Measurements from ENCODE around the gene USP25. TPM values are rescaled to one million over a fixed set of nuclear protein-coding genes. Genes with fewer than 3 reads are reported as not detected.

Gene USP25
- 10 to 100 TPM; 28.3 to 31.1 (median 28.4) TPM for total RNA-seq

- no peaks in the 10 kb centered on the region for H3K9me3 Mint-ChIP-seq
- H3K4me1 Mint-ChIP-seq (ENCODE audit: low read depth) = peaks cover 28% of the 10 kb centered on the region
- peaks cover 3% of the 10 kb centered on the region for H3K27me3 Mint-ChIP-seq (ENCODE audit: low read depth)
- DNase-seq = peak; percentile 90
- peak within 1 kb of the TSS; percentile 93 for H3K4me3 Mint-ChIP-seq
- peak; percentile 81 to 83 for ATAC-seq
- no peaks in the 10 kb centered on the region for H3K36me3 Mint-ChIP-seq (ENCODE audit: insufficient read depth)
Observed at GRCh38 chr21:15729674-15730483, at the start of gene USP25. TSS of gene USP25 (plus strand) at chr21:15729982. CDS start at chr21:15730394, 412 bp downstream.

DNA sequence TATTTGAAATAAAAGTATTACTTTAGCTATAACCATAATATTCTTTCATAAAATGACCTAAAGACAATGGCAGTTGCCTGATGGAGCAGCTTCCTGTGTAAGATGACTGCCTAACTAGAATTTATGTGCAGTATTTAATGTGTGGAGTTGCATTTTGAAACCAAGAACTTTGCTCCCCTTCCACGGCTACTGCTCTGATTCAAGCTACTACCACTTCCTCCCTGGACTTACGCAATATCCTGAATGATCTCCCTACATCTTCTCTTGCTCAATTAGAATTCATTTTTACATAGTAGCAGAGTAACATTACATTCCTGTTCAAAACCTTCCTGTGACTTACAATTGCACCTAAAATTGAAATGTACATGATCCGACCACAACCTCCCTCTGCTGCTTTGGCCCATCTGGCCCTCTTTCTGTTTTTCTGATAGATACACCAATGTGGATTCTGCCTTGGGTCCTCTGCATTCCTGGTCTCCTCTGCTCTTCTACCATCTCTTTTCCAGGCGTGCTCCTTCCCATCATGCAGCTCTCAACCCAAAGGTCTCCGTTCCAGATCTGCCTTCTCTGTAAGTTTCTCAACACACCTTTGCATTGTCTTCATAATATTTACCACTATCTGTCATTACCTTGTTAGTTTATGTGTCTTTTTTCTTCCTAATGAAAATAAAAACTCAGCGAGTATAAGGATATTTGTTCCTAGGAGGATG, 47.4 kb upstream of the USP25 start:
- DNase-seq = no peak

DNA sequence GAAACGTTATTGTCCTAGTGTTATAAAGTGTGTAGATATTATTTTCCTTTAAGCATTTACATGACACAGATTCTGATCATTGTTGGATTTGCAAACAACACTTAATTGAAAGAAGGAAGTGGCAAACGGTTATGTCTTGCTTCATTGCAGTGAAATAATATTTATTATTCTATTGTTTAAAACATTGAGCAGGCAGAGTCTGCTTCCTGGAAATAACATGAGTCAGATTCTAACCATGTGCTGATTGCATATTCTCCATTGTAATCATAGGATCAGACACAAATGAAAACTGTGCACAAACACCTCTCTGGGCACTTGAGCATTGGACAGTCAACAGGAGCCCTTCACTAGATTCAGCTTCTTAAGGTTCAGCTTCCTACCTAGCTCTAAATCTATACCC, 46.8 kb upstream of the USP25 start:
- Mint-ChIP-seq H3K4me1 (ENCODE audit: low read depth) (peaks cover 5% of the 10 kb centered on the region), H3K36me3 (ENCODE audit: insufficient read depth) (no peaks in the 10 kb centered on the region), H3K27me3 (ENCODE audit: low read depth) (peaks cover 7% of the 10 kb centered on the region), H3K9me3 (no peaks in the 10 kb centered on the region), H3K4me3 (no peak overlapping the region)
- no peak for ATAC-seq
- DNase-seq = no peak

More for the DNA sequence above, 47.4 kb upstream of the USP25 start:
- ATAC-seq = no peak
- H3K36me3 Mint-ChIP-seq (ENCODE audit: insufficient read depth) = no peaks in the 10 kb centered on the region
- H3K4me1 Mint-ChIP-seq (ENCODE audit: low read depth) = peaks cover 5% of the 10 kb centered on the region
- peaks cover 10% of the 10 kb centered on the region for H3K27me3 Mint-ChIP-seq (ENCODE audit: low read depth)
- H3K9me3 Mint-ChIP-seq = no peaks in the 10 kb centered on the region
- H3K4me3 Mint-ChIP-seq = no peak overlapping the region

DNA sequence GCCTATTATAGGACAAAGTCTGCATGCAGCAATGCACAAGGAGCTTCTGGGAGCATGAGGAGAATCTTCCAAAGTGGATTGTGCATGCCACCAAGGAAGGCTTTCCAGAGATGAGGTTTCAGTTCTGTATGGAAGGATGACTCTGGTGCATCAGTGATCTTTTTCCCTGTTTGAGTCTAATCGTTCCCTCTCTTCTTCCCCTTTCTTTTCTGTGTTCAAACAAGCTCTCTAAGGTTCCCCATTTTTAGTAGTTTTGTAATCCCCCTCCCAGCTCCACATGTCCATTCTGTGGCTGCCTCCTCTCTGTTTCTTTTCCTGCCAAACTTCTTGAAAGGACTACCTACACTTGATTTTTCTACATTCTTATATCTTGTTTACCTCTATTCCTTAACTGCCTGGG, 43.3 kb upstream of the USP25 start:
- no peak overlapping the region for H3K4me3 Mint-ChIP-seq
- H3K36me3 Mint-ChIP-seq (ENCODE audit: insufficient read depth) = no peaks in the 10 kb centered on the region
- ATAC-seq (no peak), DNase-seq (no peak)
- H3K4me1 Mint-ChIP-seq (ENCODE audit: low read depth) = peaks cover 14% of the 10 kb centered on the region
- H3K27me3 Mint-ChIP-seq (ENCODE audit: low read depth) = peaks cover 7% of the 10 kb centered on the region
- no peaks in the 10 kb centered on the region for H3K9me3 Mint-ChIP-seq

DNA sequence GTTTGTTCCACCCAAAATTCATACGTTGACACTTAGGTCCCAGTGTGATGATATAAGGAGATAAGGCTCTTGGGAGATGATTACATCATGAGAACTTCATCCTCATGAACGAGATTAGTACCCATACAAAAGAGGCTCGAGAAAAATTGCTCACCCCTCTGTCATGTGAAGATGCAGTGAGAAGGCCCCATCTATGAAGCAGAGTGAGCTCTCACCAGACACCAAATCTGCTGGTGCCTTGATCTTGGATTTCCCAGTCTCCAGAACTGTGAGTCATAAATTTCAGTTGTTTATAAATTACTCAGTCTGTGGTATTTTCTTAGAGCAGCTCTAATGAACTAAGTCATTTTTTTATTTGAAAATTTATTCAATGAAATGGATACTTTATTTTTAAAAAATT, 42.6 kb upstream of the USP25 start:
- H3K4me3 Mint-ChIP-seq = no peak overlapping the region
- H3K9me3 Mint-ChIP-seq = no peaks in the 10 kb centered on the region
- H3K36me3 Mint-ChIP-seq (ENCODE audit: insufficient read depth) = no peaks in the 10 kb centered on the region
- ATAC-seq (peak in 1 of 2 donors; percentile 54), DNase-seq (no peak)
- H3K4me1 Mint-ChIP-seq (ENCODE audit: low read depth) = peaks cover 14% of the 10 kb centered on the region
- H3K27me3 Mint-ChIP-seq (ENCODE audit: low read depth) = peaks cover 7% of the 10 kb centered on the region

GRCh38 chr21:15688016-15688415, 41.8 kb upstream of the USP25 start:
- no peaks in the 10 kb centered on the region for H3K36me3 Mint-ChIP-seq (ENCODE audit: insufficient read depth)
- ATAC-seq (no peak), DNase-seq (no peak)
- H3K4me3 Mint-ChIP-seq = no peak overlapping the region
- no peaks in the 10 kb centered on the region for H3K9me3 Mint-ChIP-seq
- H3K4me1 Mint-ChIP-seq (ENCODE audit: low read depth) = peaks cover 9% of the 10 kb centered on the region
- H3K27me3 Mint-ChIP-seq (ENCODE audit: low read depth) = peaks cover 7% of the 10 kb centered on the region

- no peak overlapping the region for H3K4me3 Mint-ChIP-seq
- H3K4me1 Mint-ChIP-seq (ENCODE audit: low read depth) = peaks cover 9% of the 10 kb centered on the region
- ATAC-seq (no peak), DNase-seq (no peak)
- H3K27me3 Mint-ChIP-seq (ENCODE audit: low read depth) = peaks cover 4% of the 10 kb centered on the region
- H3K9me3 Mint-ChIP-seq = no peaks in the 10 kb centered on the region
- no peaks in the 10 kb centered on the region for H3K36me3 Mint-ChIP-seq (ENCODE audit: insufficient read depth)
Observed at GRCh38 chr21:15688809-15689208, 41.0 kb upstream of the USP25 start.

DNA sequence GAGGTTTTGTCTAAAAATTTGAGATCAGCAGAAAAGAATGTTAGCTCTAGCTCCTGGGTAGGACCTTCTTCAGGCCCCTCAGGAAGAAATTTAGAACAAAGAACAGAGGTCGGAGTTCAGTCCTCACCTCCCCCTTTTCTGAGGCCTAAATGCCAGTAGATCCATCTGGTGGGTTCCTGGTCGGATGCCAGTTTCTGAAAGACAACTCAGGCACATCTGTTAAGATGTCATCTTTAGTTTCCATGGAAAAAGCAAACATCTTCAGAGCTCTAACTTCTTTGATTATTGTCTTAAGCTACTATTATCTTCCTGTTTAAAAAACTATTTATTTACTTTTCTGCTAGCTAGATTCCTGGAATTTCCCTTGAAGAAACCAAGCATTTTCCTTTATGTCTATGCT, 37.1 kb upstream of the USP25 start:
- DNase-seq = no peak
- no peak for ATAC-seq
- no peak overlapping the region for H3K4me3 Mint-ChIP-seq
- no peaks in the 10 kb centered on the region for H3K36me3 Mint-ChIP-seq (ENCODE audit: insufficient read depth)
- peaks cover 9% of the 10 kb centered on the region for H3K4me1 Mint-ChIP-seq (ENCODE audit: low read depth)
- H3K9me3 Mint-ChIP-seq = no peaks in the 10 kb centered on the region
- no peaks in the 10 kb centered on the region for H3K27me3 Mint-ChIP-seq (ENCODE audit: low read depth)

- no peak overlapping the region for H3K4me3 Mint-ChIP-seq
- no peaks in the 10 kb centered on the region for H3K27me3 Mint-ChIP-seq (ENCODE audit: low read depth)
- ATAC-seq = no peak
- H3K4me1 Mint-ChIP-seq (ENCODE audit: low read depth) = no peaks in the 10 kb centered on the region
- no peak for DNase-seq
- no peaks in the 10 kb centered on the region for H3K36me3 Mint-ChIP-seq (ENCODE audit: insufficient read depth)
- no peaks in the 10 kb centered on the region for H3K9me3 Mint-ChIP-seq
Observed at GRCh38 chr21:15695241-15695640, 34.5 kb upstream of the USP25 start.

DNA sequence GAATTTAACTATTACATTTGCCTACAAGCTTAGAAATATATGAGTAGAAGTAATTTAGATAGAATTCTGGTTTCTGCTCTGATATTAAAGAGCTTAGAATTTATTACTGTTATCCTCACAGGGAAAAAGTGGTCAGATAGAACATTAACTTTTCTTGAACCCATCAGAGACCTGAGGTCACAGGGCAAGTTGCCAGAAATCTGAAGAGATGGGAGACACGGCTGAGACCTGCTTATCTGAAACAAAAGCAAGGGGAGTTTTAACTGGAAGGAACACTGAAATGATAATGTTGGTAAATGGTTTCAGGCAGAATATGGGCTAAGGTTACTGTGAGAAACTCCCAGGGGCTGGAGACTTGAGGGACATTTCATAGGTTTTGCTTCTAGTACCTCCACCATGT, 28.0 kb upstream of the USP25 start:
- Mint-ChIP-seq H3K27me3 (ENCODE audit: low read depth) (no peaks in the 10 kb centered on the region), H3K9me3 (peaks cover 15% of the 10 kb centered on the region), H3K4me1 (ENCODE audit: low read depth) (no peaks in the 10 kb centered on the region), H3K36me3 (ENCODE audit: insufficient read depth) (peaks cover 1% of the 10 kb centered on the region), H3K4me3 (no peak overlapping the region)
- ATAC-seq (no peak), DNase-seq (no peak)

DNA sequence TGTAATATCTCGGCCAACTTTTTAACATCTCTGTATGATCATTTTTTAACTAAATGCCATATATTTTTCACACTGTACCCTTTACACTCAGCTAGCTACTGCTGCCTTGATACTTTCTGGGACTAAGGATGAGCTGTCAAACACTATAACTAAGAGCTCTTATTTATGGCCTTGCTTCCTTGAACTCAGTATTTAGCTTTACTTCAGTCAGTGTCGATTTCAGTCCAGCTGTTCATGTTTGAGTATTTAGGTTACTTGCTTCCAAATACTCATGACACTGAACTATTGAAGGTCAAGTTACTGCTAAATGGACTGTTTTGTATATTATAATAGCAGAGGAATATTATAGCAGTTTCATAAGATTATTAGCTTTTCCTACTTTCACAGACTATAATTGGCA, 25.9 kb upstream of the USP25 start:
- no peak for DNase-seq
- no peak overlapping the region for H3K4me3 Mint-ChIP-seq
- peaks cover 1% of the 10 kb centered on the region for H3K36me3 Mint-ChIP-seq (ENCODE audit: insufficient read depth)
- H3K9me3 Mint-ChIP-seq = peaks cover 15% of the 10 kb centered on the region
- no peaks in the 10 kb centered on the region for H3K4me1 Mint-ChIP-seq (ENCODE audit: low read depth)
- no peaks in the 10 kb centered on the region for H3K27me3 Mint-ChIP-seq (ENCODE audit: low read depth)
- ATAC-seq = no peak

- H3K36me3 Mint-ChIP-seq (ENCODE audit: insufficient read depth) = peaks cover 1% of the 10 kb centered on the region
- no peak overlapping the region for H3K4me3 Mint-ChIP-seq
- H3K9me3 Mint-ChIP-seq = peaks cover 15% of the 10 kb centered on the region
- no peak for ATAC-seq
- H3K27me3 Mint-ChIP-seq (ENCODE audit: low read depth) = no peaks in the 10 kb centered on the region
- no peaks in the 10 kb centered on the region for H3K4me1 Mint-ChIP-seq (ENCODE audit: low read depth)
- no peak for DNase-seq
Observed at GRCh38 chr21:15706696-15707095, 23.1 kb upstream of the USP25 start.

DNA sequence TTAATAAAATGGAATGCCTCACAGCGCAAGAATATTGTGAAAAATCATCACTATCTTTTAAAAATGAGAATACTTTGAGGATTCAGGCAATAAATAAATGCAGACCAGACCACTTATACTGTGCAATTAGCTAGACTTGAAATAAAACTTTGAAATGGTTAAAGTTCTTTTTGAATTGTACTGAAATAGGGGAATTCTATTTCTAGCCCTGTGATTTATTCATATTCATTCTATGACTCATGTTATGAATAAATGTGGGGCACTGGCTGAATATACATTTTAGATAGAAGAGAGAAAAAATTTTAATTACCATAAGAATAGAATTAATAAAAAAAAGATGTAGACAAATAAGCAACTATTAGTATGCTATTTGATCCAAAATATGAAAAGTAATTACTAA, 16.4 kb upstream of the USP25 start:
- no peaks in the 10 kb centered on the region for H3K36me3 Mint-ChIP-seq (ENCODE audit: insufficient read depth)
- no peaks in the 10 kb centered on the region for H3K4me1 Mint-ChIP-seq (ENCODE audit: low read depth)
- no peak for DNase-seq
- H3K9me3 Mint-ChIP-seq = peaks cover 1% of the 10 kb centered on the region
- no peak for ATAC-seq
- H3K4me3 Mint-ChIP-seq = no peak overlapping the region
- peaks cover 2% of the 10 kb centered on the region for H3K27me3 Mint-ChIP-seq (ENCODE audit: low read depth)

DNA sequence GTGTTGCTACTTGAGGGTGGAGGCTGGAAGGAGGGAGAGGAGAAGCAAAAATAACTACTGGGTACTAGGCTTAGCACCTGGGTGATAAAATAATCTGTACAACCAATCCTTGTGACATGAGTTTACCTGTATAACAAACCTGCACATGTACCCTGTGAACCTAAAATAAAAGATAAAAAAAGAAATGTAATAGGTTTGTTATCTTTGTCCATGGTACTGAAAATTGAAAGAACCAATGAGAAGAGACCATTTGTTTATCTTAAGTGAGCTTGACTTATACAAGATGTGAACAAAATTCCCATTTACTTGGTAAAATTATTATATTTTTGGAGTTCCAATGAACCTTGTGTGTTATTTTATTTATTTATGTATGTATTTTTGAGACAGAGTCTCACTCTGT, 11.1 kb upstream of the USP25 start:
- ATAC-seq (no peak), DNase-seq (no peak)
- Mint-ChIP-seq H3K4me3 (no peak overlapping the region), H3K27me3 (ENCODE audit: low read depth) (peaks cover 3% of the 10 kb centered on the region), H3K9me3 (peaks cover 12% of the 10 kb centered on the region), H3K4me1 (ENCODE audit: low read depth) (no peaks in the 10 kb centered on the region), H3K36me3 (ENCODE audit: insufficient read depth) (no peaks in the 10 kb centered on the region)

DNA sequence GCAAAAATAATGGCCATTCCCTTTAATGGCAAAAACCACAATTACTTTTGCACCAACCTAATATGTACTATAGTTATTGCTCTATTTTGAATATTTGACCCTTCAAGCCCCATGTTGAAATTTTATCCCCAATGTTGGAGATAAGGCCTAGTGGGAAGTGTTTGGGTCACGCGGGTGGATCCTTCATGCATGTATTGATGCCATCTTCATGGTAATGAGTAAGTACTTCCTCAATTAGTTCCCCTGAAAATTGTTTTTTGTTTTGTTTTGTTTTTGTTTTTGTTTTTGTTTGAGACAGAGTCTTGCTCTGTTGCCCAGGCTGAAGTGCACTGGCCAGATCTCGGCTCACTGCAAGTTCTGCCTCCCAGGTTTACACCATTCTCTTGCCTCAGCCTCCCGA, 9.8 kb upstream of the USP25 start:
- no peak overlapping the region for H3K4me3 Mint-ChIP-seq
- H3K36me3 Mint-ChIP-seq (ENCODE audit: insufficient read depth) = no peaks in the 10 kb centered on the region
- peaks cover 3% of the 10 kb centered on the region for H3K27me3 Mint-ChIP-seq (ENCODE audit: low read depth)
- no peaks in the 10 kb centered on the region for H3K4me1 Mint-ChIP-seq (ENCODE audit: low read depth)
- H3K9me3 Mint-ChIP-seq = peaks cover 12% of the 10 kb centered on the region
- DNase-seq (no peak), ATAC-seq (no peak)
